K562 (cell line): ENCODE data around the gene TNFSF11. TPM values are rescaled to one million over a fixed set of nuclear protein-coding genes. Genes with fewer than 3 reads are reported as not detected.

ENCODE experiments used
- ATAC-seq: fragments of 200-7000 bp; cut with Tn5 transposase; 3 replicates; pipeline ENCODE4 v1.9.1; 2020; ENCODE audit warnings: moderate library complexity
- BruUV-seq: library from RNA; stranded (reverse); fragments of 400-500 nt; replicated peaks from 2 replicates; lab custom pipeline; 2021; lab: Mats Ljungman, UMichigan
- CTCF ChIA-PET: fragments of 300-600 bp; formaldehyde crosslinking; extraction: SDS; loops from one replicate; lab custom pipeline; 2021; ENCODE audit warnings: low intra/inter-chr PET ratio; lab: Yijun Ruan, JAX
- POLR2A ChIA-PET: fragments of 300-600, 350-650 bp; sonication (Branson Sonifier 250); formaldehyde crosslinking; extraction: SDS; loops from one replicate; lab custom pipeline; 2021; ENCODE audit warnings: antibody characterized with exemption, inconsistent platforms; lab: Yijun Ruan, JAX
- DNase-seq, 4 experiments: peaks; one replicate each; pipeline versions ENCODE4 v3.0.0 to v3.0.0-alpha.2; 2011 to 2018; ENCODE audit warnings: low spot score in 3 of 4, mixed read lengths in 3 of 4; ENCODE audit errors: extremely low read depth in 1 of 4
- FAIRE-seq: peaks from 2 replicates; lab custom pipeline; 2011; peaks lifted over from hg19 to GRCh38; lab: Jason Lieb, UNC
- H2AFZ ChIP-seq: 2 replicates; pipeline ENCODE4 v1.6.0; 2011; ENCODE audit warnings: low read depth, low read length, control low read depth, inconsistent platforms
- H3K27ac ChIP-seq: fragments of 200-600 bp; 3 replicates; pipeline ENCODE4 v1.8.0; 2011; ENCODE audit warnings: low read depth, mild to moderate bottlenecking, control low read depth, inconsistent platforms, low read length, moderate library complexity, mixed read lengths; ENCODE audit errors: extremely low read depth
- H3K27me3 ChIP-seq, 2 experiments: fragments of 300-600 bp in 1 of 2; 2 replicates in 1 of 2; 3 replicates in 1 of 2; pipeline versions ENCODE4 v1.6.0 to v1.8.0; 2011; ENCODE audit warnings: inconsistent platforms in 2 of 2, low read length in 2 of 2, mild to moderate bottlenecking in 1 of 2, mixed read lengths in 1 of 2, moderate library complexity in 1 of 2; ENCODE audit not compliant: control insufficient read depth in 2 of 2, insufficient read depth in 2 of 2
- H3K36me3 ChIP-seq: fragments of 300-600 bp; 3 replicates; pipeline ENCODE4 v1.8.0; 2011; ENCODE audit warnings: mild to moderate bottlenecking, low read length, inconsistent platforms; ENCODE audit not compliant: control insufficient read depth, insufficient read depth
- H3K4me1 ChIP-seq, 2 experiments: fragments of 200-600 bp in 1 of 2; replicated peaks in 1 of 2; 2 replicates in 1 of 2; 3 replicates in 1 of 2; pipeline versions ENCODE4 v1.5.1 to v1.8.0; 2011; ENCODE audit warnings: inconsistent platforms in 2 of 2, low read length in 2 of 2, mild to moderate bottlenecking in 1 of 2, mixed read lengths in 1 of 2, moderate library complexity in 1 of 2; ENCODE audit not compliant: control insufficient read depth in 2 of 2, insufficient read depth in 2 of 2
- H3K4me2 ChIP-seq: 2 replicates; pipeline ENCODE4 v1.6.1; 2011; ENCODE audit warnings: low read length, control low read depth, inconsistent platforms, mixed read lengths; ENCODE audit not compliant: insufficient read depth
- H3K4me3 ChIP-seq: fragments of 200-600 bp; sonication (generic), shearing (Covaris generic); 2 replicates; pipeline ENCODE4 v1.5.1; 2016; ENCODE audit warnings: control low read depth, inconsistent platforms
- H3K79me2 ChIP-seq: fragments of 200-600 bp; 3 replicates; pipeline ENCODE4 v1.8.0; 2011; ENCODE audit warnings: low read length, inconsistent platforms; ENCODE audit not compliant: control insufficient read depth, insufficient read depth
- H3K9ac ChIP-seq, 2 experiments: 2 replicates each; pipeline versions ENCODE4 v1.6.0 to v1.6.1; 2011; ENCODE audit warnings: low read depth in 2 of 2, low read length in 2 of 2, control low read depth in 1 of 2, inconsistent platforms in 1 of 2, mild to moderate bottlenecking in 1 of 2, mixed read lengths in 1 of 2; ENCODE audit not compliant: insufficient read depth in 1 of 2
- H3K9me1 ChIP-seq: one replicate; pipeline ENCODE4 v1.6.0; 2011; ENCODE audit warnings: inconsistent platforms, mild to moderate bottlenecking, low read length, moderate library complexity; ENCODE audit not compliant: control insufficient read depth, insufficient read depth
- H3K9me3 ChIP-seq: replicated peaks from 2 replicates; pipeline ENCODE4 v1.5.1; 2011; ENCODE audit warnings: low read depth, low read length, inconsistent platforms; ENCODE audit not compliant: control insufficient read depth, insufficient read depth
- H4K20me1 ChIP-seq: replicated peaks from 2 replicates; pipeline ENCODE4 v1.6.1; 2011; ENCODE audit warnings: low read length, inconsistent platforms, mixed read lengths; ENCODE audit not compliant: control insufficient read depth, insufficient read depth
- BHLHE40 ChIP-seq: IDR thresholded peaks from 2 replicates; pipeline ENCODE4 v1.6.1; 2011; ENCODE audit warnings: low read length, improper control_type of control experiment
- CBX2 ChIP-seq: fragments of 200-600 bp; sonication (generic); IDR thresholded peaks from one replicate; pipeline ENCODE4 v1.6.1; 2012; ENCODE audit warnings: mild to moderate bottlenecking, low read length, inconsistent platforms; ENCODE audit not compliant: insufficient read depth, poor library complexity, severe bottlenecking
- ELF4 ChIP-seq: fragments of 450-650 bp; formaldehyde crosslinking; IDR thresholded peaks from 2 replicates; pipeline ENCODE4 v1.4.0; 2022; ENCODE audit warnings: missing genetic modification characterization
- IFI16 ChIP-seq: fragments of 250-450 bp; sonication (Bioruptor Pico); IDR thresholded peaks from 2 replicates; pipeline ENCODE4 v2.1.2; 2022; ENCODE audit warnings: mild to moderate bottlenecking, inconsistent platforms
- IRF2 ChIP-seq: sonication (generic); formaldehyde crosslinking; IDR thresholded peaks from 2 replicates; pipeline ENCODE4 v1.8.1; 2022; ENCODE audit warnings: mild to moderate bottlenecking, missing genetic modification reagents
- KLF13 ChIP-seq: fragments of 450-650 bp; IDR thresholded peaks from 2 replicates; pipeline ENCODE4 v1.6.1; 2016; ENCODE audit warnings: missing genetic modification characterization, low read depth, mild to moderate bottlenecking, missing compliant biosample characterization, moderate library complexity, borderline replicate concordance
- LEF1 ChIP-seq: fragments of 450-650 bp; IDR thresholded peaks from 2 replicates; pipeline ENCODE4 v1.6.1; 2016; ENCODE audit warnings: mild to moderate bottlenecking
- NFYB ChIP-seq: IDR thresholded peaks from 2 replicates; pipeline ENCODE4 v1.6.1; 2011; ENCODE audit warnings: mild to moderate bottlenecking, moderate library complexity; ENCODE audit not compliant: insufficient read length; ENCODE audit errors: extremely low read depth
- RAD21 ChIP-seq, 2 experiments: fragments of 250-450 bp in 1 of 2; fragments of 450-650 bp in 1 of 2; sonication (Bioruptor Pico) in 1 of 2; formaldehyde crosslinking in 1 of 2; IDR thresholded peaks in 1 of 2; conservative IDR thresholded peaks in 1 of 2; 2 replicates each; pipeline versions ENCODE4 v1.4.0 to v1.8.0; 2020 to 2022; ENCODE audit warnings: mild to moderate bottlenecking in 2 of 2, moderate library complexity in 1 of 2
- RBM14 ChIP-seq: fragments of 200-400 bp; formaldehyde crosslinking; IDR thresholded peaks from 2 replicates; pipeline ENCODE4 v1.6.1; 2018; ENCODE audit warnings: low read depth, mild to moderate bottlenecking, low read length, moderate library complexity, borderline replicate concordance; ENCODE audit not compliant: insufficient read depth
- ZMIZ1 ChIP-seq, 2 experiments: fragments of 150-350 bp in 1 of 2; IDR thresholded peaks; 2 replicates each; pipeline ENCODE4 v1.6.1; 2012 to 2016; ENCODE audit warnings: low read depth in 2 of 2, low read length in 2 of 2, mild to moderate bottlenecking in 1 of 2, moderate library complexity in 1 of 2
- ZNF311 ChIP-seq: fragments of 250-450 bp; sonication (Bioruptor Pico); IDR thresholded peaks from 2 replicates; pipeline ENCODE4 v1.4.0; 2020; ENCODE audit warnings: mild to moderate bottlenecking, moderate library complexity
- ZNF830 ChIP-seq: fragments of 250-450 bp; sonication (Bioruptor Pico); IDR thresholded peaks from 2 replicates; pipeline ENCODE4 v1.5.0; 2021; ENCODE audit warnings: mild to moderate bottlenecking
- WGBS: fragments of 100-300 bp; shearing (Covaris generic); methylation state at CpG from one replicate; pipeline ENCODE4 v1.1.6; 2016; ENCODE audit warnings: low coverage, mixed read lengths; ENCODE audit not compliant: insufficient coverage; ENCODE audit errors: missing lambda C conversion rate; 5-methylcytosine and 5-hydroxymethylcytosine counted together
- in situ Hi-C: fragments of 300-500 bp; cut with MboI; formaldehyde crosslinking; loops from 4 replicates; pipeline ENCODE4 v1.15.0; 2018; ENCODE audit warnings: inconsistent platforms, mixed read lengths
- intact Hi-C: fragments of 100-400 bp; cut with micrococcal nuclease; formaldehyde crosslinking; loops from 2 replicates; pipeline ENCODE4 v1.14.2; 2022
- polyA plus RNA-seq, 8 experiments: library from polyadenylated mRNA; depleted of rRNA in 4 of 8; stranded (reverse) in 5 of 8; unstranded in 3 of 8; fragments of >200 nt; fragmentation: Nextera tagmentation in 2 of 8; fragmentation: Illumina TruSeq in 1 of 8; extraction: Ambion mirVana in 2 of 8; extraction: Trizol in 1 of 8; gene quantifications; 2 replicates each; pipeline versions ENCODE4 v1.2.1 to v1.2.3, GENCODE V29; 2011 to 2014; ENCODE audit warnings: inconsistent platforms in 1 of 8, missing spikeins in 1 of 8
- total RNA-seq, 7 experiments: library from RNA; depleted of rRNA in 6 of 7; stranded (reverse); fragments of >200 nt in 6 of 7; fragmentation: Illumina TruSeq in 2 of 7; extraction: Trizol in 2 of 7; gene quantifications; 2 replicates each; pipeline versions ENCODE4 v1.2.1 to v1.2.3, GENCODE V29; 2011 to 2021; ENCODE audit warnings: low replicate concordance in 1 of 7
- TF ChIP-seq, protein P1 (sequence below): fragments of 250-450 bp; sonication (Bioruptor Pico); IDR thresholded peaks from 2 replicates; pipeline ENCODE4 v1.5.0; 2021
- TF ChIP-seq, protein P2 (sequence below): fragments of 150-350 bp; conservative IDR thresholded peaks from 2 replicates; pipeline ENCODE4 v1.6.1; 2014; ENCODE audit warnings: low read length

TNFSF11 gene
- total and polyA plus RNA-seq, 9 of the 15 experiments (the other 6 are each of a cell fraction or from before 2014, with no cell fraction given), result not detected

- TF ChIP-seq ZNF311 (no peak), BHLHE40 (no peak), RAD21 (CRISPR knock-in tag; conservative IDR thresholded peaks at IDR 0.05 in 1 of 2, IDR thresholded peaks at IDR 0.05 in 1 of 2) (no peak), NFYB (no peak), ZMIZ1 (IDR thresholded peaks at IDR 0.05; ENCODE audit: low read depth in 2 of 2, low read length in 2 of 2) (no peak), IFI16 (CRISPR knock-in tag) (no peak), CBX2 (no peak)
Observed at GRCh38 chr13:42638101-42638500, 64.1 kb downstream of the TNFSF11 start (continued).

GRCh38 chr13:42638886-42639285 is 64.9 kb downstream of the TNFSF11 start:
- Histone ChIP-seq H3K27ac (no peak overlapping the region), H3K4me2 (no peak overlapping the region), H3K9me1 (no peaks in the 10 kb centered on the region), H3K36me3 (no peaks in the 10 kb centered on the region), H3K4me3 (no peak overlapping the region), H3K27me3 (no peaks in the 10 kb centered on the region), H3K79me2 (no peaks in the 10 kb centered on the region), H4K20me1 (no peaks in the 10 kb centered on the region), H3K9me3 (no peaks in the 10 kb centered on the region), H2AFZ (no peak overlapping the region), H3K4me1 (no peaks in the 10 kb centered on the region), H3K9ac (no peak overlapping the region)
- no peak for FAIRE-seq
- in situ Hi-C loops, result no loop called here
- WGBS, result 13% methylated on average over 1 of the region's 1 CpG
- intact Hi-C loops, result no loop called here
- POLR2A ChIA-PET, result no interaction called here
- no peak for DNase-seq
- no peak for ATAC-seq
- CTCF ChIA-PET, result no interaction called here
- BruUV-seq, result no TSS peak
- TF ChIP-seq, protein P1, sequence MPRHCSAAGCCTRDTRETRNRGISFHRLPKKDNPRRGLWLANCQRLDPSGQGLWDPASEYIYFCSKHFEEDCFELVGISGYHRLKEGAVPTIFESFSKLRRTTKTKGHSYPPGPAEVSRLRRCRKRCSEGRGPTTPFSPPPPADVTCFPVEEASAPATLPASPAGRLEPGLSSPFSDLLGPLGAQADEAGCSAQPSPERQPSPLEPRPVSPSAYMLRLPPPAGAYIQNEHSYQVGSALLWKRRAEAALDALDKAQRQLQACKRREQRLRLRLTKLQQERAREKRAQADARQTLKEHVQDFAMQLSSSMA (CRISPR knock-in tag), result no peak
- TF ChIP-seq ZNF830 (CRISPR knock-in tag) (no peak), IRF2 (CRISPR knock-in tag) (no peak), ELF4 (CRISPR knock-in tag) (no peak), RBM14 (no peak), KLF13 (tag) (no peak), LEF1 (no peak)
- TF ChIP-seq, protein P2, sequence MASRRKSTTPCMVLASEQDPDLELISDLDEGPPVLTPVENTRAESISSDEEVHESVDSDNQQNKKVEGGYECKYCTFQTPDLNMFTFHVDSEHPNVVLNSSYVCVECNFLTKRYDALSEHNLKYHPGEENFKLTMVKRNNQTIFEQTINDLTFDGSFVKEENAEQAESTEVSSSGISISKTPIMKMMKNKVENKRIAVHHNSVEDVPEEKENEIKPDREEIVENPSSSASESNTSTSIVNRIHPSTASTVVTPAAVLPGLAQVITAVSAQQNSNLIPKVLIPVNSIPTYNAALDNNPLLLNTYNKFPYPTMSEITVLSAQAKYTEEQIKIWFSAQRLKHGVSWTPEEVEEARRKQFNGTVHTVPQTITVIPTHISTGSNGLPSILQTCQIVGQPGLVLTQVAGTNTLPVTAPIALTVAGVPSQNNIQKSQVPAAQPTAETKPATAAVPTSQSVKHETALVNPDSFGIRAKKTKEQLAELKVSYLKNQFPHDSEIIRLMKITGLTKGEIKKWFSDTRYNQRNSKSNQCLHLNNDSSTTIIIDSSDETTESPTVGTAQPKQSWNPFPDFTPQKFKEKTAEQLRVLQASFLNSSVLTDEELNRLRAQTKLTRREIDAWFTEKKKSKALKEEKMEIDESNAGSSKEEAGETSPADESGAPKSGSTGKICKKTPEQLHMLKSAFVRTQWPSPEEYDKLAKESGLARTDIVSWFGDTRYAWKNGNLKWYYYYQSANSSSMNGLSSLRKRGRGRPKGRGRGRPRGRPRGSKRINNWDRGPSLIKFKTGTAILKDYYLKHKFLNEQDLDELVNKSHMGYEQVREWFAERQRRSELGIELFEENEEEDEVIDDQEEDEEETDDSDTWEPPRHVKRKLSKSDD, result no peak
